Kidney capillary endothelial cell (primary cell): ENCODE results near the gene TRIM33.
"Not testable (repeated sequence)": the region's sequence is repeated elsewhere in the genome, so short reads cannot be mapped to it uniquely, and the experiment has no call there.

Experiments
- DNase-seq: peaks from one replicate; pipeline ENCODE4 v3.0.0-alpha.2; 2018; ENCODE audit warnings: low spot score

The TRIM33 gene

DNA sequence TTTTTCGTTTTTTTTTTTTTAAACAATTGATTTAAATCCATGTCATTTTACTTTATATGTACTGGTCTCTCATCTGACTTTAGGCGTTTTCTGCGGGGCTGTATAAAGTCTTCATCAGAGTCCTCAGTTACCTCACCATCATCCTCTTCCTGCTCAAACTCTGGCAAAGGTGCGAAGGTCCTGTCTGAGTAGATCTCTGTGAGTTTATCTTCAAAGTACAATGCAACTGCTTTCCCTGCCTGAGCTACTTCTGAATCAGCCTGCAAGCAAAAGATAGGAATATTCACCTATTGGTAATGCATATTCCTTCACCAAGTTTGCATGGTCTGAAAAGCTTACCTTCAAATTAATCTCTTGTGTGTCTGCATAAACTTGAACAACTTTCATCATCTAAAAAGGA is 113.4 kb downstream of the TRIM33 start:
- no peak for DNase-seq

GRCh38 chr1:114395863-114396262 is 115.1 kb downstream of the TRIM33 start:
- no peak for DNase-seq

DNA sequence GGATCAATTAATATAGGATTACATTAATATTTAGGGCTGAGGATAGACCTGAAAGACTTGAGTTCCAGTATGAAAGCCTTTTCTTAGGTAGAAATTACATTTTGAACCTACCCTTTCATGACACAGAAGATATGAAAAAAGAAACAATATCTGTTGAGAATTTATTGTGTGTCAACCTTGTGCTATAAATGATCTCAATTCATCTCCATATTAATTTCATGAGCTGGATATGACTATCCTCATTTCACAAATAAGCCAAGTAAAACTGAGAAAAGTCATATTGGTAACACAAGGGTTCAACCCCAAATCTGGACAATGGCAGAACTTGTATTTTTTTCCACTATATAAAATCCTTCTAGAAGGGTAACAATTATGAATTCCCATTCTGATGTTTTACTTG is 120.0 kb downstream of the TRIM33 start:
- no peak for DNase-seq

- no peak for DNase-seq
Observed at GRCh38 chr1:114390361-114390760, 120.6 kb downstream of the TRIM33 start.

DNA sequence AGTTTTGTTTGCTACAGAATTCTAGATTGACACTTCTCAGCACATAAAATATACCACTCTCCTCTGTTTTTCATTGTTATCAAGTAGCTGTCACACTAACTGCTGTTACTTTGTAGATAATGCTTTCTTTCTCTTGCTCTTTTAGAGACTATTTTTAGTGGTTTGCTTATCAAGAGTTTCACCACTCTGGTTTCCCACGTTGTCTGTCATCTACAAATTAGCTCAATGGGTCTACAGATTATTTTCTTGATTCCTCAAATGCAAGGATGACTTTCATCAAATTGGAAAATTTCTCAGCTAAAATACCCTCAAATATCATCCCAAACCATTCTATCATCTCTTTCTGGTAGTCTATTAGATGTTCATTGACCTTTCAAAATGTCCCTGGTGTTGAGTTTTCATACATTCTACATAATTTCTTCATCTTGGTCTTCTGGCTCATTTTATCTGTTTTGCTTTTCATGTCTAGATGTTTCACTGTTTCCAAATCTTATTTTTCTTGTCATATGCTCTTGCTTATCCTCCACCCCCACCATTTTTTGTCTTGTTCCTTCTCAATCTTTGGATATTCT is 122.5 kb downstream of the TRIM33 start:
- no peak for DNase-seq

DNA sequence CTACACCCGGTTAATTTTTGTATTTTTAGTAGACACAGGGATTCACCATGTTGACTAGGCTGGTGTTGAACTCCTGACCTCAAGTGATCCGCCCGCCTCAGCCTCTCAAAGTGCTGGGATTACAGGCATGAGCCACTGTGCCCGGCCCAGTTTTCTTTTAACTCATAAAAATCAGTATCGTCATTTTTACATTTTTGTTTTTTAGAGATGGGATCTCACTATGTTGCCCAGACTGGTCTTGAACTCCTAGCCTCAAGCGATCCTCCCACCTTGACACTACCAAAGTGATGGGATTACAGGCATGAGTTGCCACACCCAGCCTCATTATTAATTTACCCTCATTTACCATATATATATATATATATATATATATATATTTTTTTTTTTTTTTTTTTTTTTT is 123.4 kb downstream of the TRIM33 start:
- not testable (repeated sequence) for DNase-seq

- DNase-seq = no peak
Observed at GRCh38 chr1:114387010-114387360, 124.0 kb downstream of the TRIM33 start.

GRCh38 chr1:114386129-114387009 is 124.6 kb downstream of the TRIM33 start:
- DNase-seq = no peak

DNA sequence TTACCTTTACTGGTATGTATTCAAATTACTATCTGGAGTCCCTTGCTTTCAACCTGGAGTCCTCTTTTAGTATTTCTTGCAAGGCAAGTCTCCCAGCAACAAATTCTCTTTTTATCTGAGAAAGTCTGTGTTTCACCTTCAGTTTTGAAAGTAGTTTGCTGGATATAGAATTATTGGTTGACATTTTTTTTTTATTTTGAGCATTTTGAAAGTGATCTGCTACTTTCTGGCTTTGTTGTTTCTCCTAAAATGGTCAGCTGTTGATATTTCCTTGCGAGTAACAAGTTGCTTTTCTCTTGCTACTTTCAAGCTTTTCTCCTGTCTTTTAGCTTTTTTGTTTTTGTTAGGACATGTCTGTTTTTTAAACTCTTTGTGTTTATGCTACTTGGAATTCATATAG is 126.1 kb downstream of the TRIM33 start:
- no peak for DNase-seq

GRCh38 chr1:114379987-114380386 is 131.0 kb downstream of the TRIM33 start:
- DNase-seq = no peak

- no peak for DNase-seq
Observed at GRCh38 chr1:114379358-114379757, 131.6 kb downstream of the TRIM33 start.

GRCh38 chr1:114377356-114377755 is 133.6 kb downstream of the TRIM33 start:
- DNase-seq = no peak

- no peak for DNase-seq
Observed at GRCh38 chr1:114369930-114370329, 141.1 kb downstream of the TRIM33 start.

- not testable (repeated sequence) for DNase-seq
Observed at GRCh38 chr1:114369266-114369919, 141.6 kb downstream of the TRIM33 start.

GRCh38 chr1:114368560-114369255 is 142.3 kb downstream of the TRIM33 start:
- DNase-seq = no peak

- no peak for DNase-seq
Observed at GRCh38 chr1:114367810-114368209, 143.2 kb downstream of the TRIM33 start.

DNA sequence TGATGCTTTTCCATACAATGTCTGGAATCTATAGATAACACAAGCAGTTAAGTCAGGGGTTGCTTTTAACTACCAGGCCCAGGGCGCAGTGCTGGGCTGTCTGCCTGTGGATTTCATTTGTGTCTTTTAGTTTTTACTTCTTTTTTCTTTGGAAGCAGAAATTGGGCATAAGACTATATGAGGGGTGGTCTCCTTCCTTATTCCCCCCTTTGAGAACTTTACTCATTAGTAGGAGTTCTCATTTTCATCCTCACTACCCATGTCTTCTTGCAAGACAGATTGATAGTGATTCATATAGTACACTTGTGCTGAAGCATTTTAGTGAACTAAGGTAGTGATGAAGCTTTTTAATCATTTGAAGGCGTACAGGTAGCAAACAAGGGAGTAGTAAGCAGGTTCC is 147.8 kb downstream of the TRIM33 start:
- not testable (repeated sequence) for DNase-seq

- DNase-seq = no peak
Observed at GRCh38 chr1:114359791-114360190, 151.2 kb downstream of the TRIM33 start.

GRCh38 chr1:114355240-114355639 is 155.8 kb downstream of the TRIM33 start:
- DNase-seq = no peak

DNA sequence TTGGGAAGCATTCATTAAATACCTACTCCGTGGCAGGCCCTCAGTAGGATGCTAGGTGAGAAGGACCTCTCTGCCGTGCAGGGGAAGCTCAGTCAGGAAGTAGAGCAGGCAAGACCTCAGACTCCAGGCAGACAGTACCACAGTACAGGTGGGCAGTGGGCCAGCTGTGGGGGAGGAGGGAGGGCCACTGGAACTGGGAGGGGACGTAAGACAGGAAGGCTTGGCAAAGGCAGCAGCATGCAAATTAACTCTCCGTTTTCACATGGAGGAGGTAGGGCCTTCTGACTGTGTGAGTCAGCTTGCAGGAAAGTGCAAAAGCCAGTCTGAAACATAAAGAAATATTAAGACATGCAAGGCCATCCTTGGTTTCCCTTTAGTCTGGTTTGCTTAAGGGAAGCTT is 157.7 kb downstream of the TRIM33 start:
- DNase-seq = no peak

GRCh38 chr1:114352797-114353196 is 158.2 kb downstream of the TRIM33 start:
- DNase-seq = no peak

DNA sequence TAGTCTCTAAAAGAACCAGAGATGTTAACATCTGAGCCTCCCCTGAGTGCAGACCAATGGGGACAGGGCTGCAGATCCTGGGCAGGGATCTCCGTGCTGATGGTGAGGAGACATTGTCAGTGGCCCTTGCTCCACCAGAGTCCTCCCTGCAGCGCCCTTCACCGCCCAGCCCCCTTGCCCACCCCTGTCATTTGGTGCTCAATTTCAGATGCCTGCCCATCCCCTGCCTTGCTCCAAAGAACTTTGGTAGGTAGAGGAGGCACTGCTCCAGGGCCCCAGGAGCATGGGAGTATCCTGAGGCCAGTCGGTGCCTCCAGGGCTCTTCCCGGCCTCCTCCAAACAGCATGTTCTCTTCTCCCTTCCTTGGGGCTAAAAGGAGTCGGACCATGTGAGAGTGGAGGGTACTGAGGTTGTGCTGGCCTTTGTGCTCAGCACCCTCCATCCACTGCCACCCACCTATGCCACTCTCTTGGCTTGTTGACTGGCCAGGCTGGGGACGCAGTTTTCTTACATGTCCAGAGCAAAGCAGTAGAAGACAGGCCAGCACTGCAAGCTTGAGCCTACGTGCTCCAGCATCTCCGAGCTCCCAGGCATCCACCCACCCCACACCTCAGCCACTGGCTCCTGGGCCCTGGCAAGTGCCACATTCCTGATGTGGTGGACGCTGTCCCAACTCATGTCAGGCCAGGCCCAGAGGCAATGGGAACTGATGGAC is 160.1 kb downstream of the TRIM33 start:
- DNase-seq = no peak
